Ishikawa (cell line): ENCODE measurements around the gene NSMF.

ENCODE experiments used
- CEBPB ChIP-seq: IDR thresholded peaks from 2 replicates; pipeline ENCODE4 v1.6.1; 2012
- CREB1 ChIP-seq: IDR thresholded peaks from 2 replicates; pipeline ENCODE4 v1.6.1; 2012; ENCODE audit warnings: low read depth
- EGR1 ChIP-seq: IDR thresholded peaks from 2 replicates; pipeline ENCODE4 v1.6.1; 2012
- EP300 ChIP-seq: IDR thresholded peaks from 2 replicates; pipeline ENCODE4 v1.6.1; 2012; ENCODE audit warnings: borderline replicate concordance
- FOXM1 ChIP-seq: IDR thresholded peaks from 2 replicates; pipeline ENCODE4 v1.6.1; 2012; ENCODE audit warnings: low read depth, borderline replicate concordance
- NFIC ChIP-seq: IDR thresholded peaks from 2 replicates; pipeline ENCODE4 v1.6.1; 2012
- RAD21 ChIP-seq: IDR thresholded peaks from 2 replicates; pipeline ENCODE4 v1.6.1; 2012; ENCODE audit warnings: low read depth
- TAF1 ChIP-seq: IDR thresholded peaks from 2 replicates; pipeline ENCODE4 v1.6.1; 2012; ENCODE audit warnings: low read depth, mild to moderate bottlenecking
- TCF12 ChIP-seq: IDR thresholded peaks from 2 replicates; pipeline ENCODE4 v1.6.1; 2012; ENCODE audit warnings: low read depth
- TEAD4 ChIP-seq: IDR thresholded peaks from 2 replicates; pipeline ENCODE4 v1.6.1; 2012
- YY1 ChIP-seq: IDR thresholded peaks from 2 replicates; pipeline ENCODE4 v1.6.1; 2012; ENCODE audit warnings: low read depth
- ZBTB7A ChIP-seq: IDR thresholded peaks from 2 replicates; pipeline ENCODE4 v1.6.1; 2012; ENCODE audit warnings: low read depth
- TF ChIP-seq, protein P1 (sequence below): IDR thresholded peaks from 2 replicates; pipeline ENCODE4 v1.6.1; 2012
- TF ChIP-seq, protein P2 (sequence below): IDR thresholded peaks from 2 replicates; pipeline ENCODE4 v1.6.1; 2012
- TF ChIP-seq, protein P3 (sequence below): IDR thresholded peaks from 2 replicates; pipeline ENCODE4 v1.6.1; 2012; ENCODE audit warnings: low read depth, mild to moderate bottlenecking

Gene NSMF

DNA sequence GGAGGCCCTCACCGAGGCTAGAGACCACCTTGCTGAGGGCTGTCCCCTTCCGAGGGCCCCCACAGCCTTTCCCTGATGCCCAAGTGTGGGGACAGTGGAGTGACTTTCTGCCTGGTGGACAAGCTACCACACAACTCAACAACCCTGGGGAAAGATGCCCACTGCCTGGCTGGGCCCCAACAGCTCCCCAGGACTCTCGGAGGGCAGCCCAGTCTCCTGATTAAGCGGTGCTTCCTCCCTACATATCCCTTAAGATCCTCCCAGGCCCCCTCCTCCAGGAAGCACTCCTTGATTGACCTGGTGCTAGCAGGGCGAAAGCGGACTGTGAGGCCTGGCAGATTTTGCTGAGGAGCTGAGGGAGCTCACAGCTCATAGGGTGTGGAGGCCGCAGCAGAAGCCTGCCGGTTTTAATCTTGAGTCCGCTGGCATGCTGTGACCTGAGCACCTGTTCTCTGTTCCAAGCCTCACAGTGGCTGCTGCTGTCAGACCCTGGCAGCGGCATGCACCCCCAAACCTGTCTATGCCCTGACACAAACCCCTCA, 2.2 kb downstream of the NSMF start:
- no peak for TF ChIP-seq CEBPB
- TF ChIP-seq EP300 = no peak
- no peak for TF ChIP-seq RAD21
- TF ChIP-seq, protein P1, sequence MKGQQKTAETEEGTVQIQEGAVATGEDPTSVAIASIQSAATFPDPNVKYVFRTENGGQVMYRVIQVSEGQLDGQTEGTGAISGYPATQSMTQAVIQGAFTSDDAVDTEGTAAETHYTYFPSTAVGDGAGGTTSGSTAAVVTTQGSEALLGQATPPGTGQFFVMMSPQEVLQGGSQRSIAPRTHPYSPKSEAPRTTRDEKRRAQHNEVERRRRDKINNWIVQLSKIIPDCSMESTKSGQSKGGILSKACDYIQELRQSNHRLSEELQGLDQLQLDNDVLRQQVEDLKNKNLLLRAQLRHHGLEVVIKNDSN = no peak
- TF ChIP-seq FOXM1 = no peak
- TF ChIP-seq, protein P2, sequence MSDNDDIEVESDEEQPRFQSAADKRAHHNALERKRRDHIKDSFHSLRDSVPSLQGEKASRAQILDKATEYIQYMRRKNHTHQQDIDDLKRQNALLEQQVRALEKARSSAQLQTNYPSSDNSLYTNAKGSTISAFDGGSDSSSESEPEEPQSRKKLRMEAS = no peak
- no peak for TF ChIP-seq CREB1
- TF ChIP-seq ZBTB7A = no peak
- TF ChIP-seq TEAD4 = no peak
- TF ChIP-seq YY1 = no peak
- TF ChIP-seq, protein P3, sequence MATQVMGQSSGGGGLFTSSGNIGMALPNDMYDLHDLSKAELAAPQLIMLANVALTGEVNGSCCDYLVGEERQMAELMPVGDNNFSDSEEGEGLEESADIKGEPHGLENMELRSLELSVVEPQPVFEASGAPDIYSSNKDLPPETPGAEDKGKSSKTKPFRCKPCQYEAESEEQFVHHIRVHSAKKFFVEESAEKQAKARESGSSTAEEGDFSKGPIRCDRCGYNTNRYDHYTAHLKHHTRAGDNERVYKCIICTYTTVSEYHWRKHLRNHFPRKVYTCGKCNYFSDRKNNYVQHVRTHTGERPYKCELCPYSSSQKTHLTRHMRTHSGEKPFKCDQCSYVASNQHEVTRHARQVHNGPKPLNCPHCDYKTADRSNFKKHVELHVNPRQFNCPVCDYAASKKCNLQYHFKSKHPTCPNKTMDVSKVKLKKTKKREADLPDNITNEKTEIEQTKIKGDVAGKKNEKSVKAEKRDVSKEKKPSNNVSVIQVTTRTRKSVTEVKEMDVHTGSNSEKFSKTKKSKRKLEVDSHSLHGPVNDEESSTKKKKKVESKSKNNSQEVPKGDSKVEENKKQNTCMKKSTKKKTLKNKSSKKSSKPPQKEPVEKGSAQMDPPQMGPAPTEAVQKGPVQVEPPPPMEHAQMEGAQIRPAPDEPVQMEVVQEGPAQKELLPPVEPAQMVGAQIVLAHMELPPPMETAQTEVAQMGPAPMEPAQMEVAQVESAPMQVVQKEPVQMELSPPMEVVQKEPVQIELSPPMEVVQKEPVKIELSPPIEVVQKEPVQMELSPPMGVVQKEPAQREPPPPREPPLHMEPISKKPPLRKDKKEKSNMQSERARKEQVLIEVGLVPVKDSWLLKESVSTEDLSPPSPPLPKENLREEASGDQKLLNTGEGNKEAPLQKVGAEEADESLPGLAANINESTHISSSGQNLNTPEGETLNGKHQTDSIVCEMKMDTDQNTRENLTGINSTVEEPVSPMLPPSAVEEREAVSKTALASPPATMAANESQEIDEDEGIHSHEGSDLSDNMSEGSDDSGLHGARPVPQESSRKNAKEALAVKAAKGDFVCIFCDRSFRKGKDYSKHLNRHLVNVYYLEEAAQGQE = no peak
- no peak for TF ChIP-seq TCF12
- no peak for TF ChIP-seq NFIC
- TF ChIP-seq EGR1 = no peak
- no peak for TF ChIP-seq TAF1

DNA sequence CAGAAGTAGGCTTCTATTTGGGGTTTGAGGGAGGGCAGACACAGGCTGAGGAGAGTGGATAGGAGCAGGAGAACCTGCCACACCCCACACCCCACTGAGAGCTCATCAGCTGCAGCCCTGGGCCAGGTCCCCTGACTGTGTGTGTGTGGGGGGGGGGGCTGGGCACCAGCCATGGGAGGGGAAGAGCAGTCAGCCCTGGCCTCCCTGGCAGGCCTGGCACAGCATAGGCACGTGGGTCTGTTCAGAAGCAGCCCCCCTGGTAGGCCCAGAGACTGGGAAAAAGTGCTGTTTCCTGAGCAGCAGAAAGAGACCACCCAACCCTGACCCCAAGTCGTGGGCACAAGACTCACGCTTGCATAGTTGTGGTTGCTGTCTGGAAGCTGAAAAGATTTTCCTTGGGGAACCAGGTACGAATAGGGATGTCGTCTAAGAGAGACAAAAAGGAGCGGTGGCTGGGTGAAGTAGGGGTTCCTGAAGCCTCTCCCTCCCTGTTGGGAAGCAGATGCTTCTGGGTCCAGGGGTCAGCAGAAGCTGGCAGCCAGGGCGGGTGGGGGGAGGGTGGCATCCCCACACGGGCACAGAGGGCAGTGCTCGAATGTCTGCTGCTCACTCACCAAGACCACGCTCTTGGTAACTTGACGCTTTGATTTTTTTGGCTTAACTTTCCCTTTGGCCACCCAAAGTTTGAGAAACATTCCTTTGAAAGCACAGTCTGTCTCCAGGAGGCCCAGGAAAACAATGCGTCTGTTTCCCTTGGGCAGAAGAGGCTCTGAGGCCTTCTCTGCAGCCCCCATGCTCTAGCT, 2.9 kb downstream of the NSMF start:
- TF ChIP-seq TAF1 (no peak), TEAD4 (peak; percentile 42; the same call in 1 of the 2 replicates), FOXM1 (no peak), YY1 (no peak), EGR1 (no peak), NFIC (peak; percentile 26; the same call in 1 of the 2 replicates)
- TF ChIP-seq, protein P1 = no peak

DNA sequence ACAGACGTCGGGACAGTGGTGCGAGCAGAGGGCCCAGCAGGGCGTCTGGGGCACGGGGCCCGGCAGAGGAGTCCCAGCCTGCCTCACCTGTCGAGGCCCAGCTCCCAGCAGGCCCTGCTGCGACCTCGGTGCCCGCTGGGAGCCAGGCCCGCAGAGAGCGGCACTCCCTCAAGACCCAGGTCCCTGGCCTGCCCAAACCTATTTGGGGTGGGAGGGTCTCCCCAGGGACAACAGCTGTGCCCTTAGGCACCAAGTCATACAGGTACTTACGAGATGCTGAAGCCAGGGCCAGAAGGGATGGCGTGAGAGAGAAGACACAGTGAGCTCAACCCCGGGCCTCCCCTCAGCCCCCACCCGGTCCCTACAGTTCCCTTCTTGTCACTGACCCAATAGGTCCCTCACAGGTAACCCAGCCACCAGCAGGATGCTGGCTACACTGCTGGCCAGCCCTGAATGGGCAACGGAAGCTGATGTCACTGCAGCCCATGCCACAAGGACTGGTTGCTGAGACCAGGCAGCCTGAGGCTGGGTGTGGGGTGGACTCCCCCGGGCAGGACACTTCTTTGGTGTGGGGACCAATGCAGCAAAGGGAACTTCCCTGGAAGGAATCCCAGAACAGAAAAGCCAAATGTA, 3.7 kb downstream of the NSMF start:
- TF ChIP-seq TAF1 = no peak
- no peak for TF ChIP-seq ZBTB7A
- no peak for TF ChIP-seq CREB1
- TF ChIP-seq, protein P3 = no peak
- TF ChIP-seq, protein P1 = no peak
- TF ChIP-seq, protein P2 = no peak
- no peak for TF ChIP-seq FOXM1
- TF ChIP-seq TEAD4 = no peak
- TF ChIP-seq CEBPB = no peak
- no peak for TF ChIP-seq EGR1
- no peak for TF ChIP-seq YY1
- TF ChIP-seq EP300 = no peak
- no peak for TF ChIP-seq TCF12
- TF ChIP-seq NFIC = no peak
- TF ChIP-seq RAD21 = no peak

DNA sequence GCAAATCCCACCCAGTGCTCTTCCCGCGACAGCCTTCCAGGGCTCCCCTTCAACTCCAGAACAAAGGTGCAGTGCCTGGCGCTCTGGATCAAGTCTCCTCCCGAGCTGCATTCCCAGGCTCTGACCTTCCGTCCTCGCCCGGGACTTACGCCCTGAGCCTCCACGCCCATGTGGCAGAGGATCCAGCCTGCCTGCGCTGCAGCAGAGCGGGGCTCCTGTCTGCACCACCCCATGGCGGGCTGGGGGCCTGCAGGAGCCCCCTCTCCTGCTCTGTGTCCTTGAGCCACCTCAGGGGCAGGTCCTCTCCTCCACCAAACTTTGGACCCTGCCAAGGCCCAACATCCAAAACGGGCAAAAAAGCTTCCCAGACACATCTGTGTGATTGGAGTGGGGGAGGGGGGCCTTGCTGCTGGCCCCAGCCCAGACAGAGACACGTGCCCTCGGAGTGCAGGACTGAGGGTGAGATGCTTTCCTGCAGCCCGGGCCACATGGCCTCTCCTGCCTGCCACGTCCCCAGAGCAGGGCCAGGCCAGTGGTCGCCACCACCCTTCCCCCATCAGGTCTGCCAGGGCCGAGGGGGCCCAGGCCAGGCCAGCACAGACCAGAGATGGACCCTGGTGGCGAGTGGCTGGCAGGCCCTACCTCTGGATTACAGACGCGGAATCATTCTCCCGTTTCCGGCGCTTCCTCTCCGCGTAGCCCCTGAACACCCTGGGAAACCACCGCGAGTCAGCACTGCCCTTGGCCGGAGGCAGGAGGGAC, 4.4 kb downstream of the NSMF start:
- TF ChIP-seq CREB1 (no peak), ZBTB7A (0 out of 2 replicates have a peak, but pooled peaks have one; percentile 2), EP300 (no peak), NFIC (no peak; the same call in 1 of the 2 replicates), RAD21 (no peak), YY1 (no peak), EGR1 (no peak), TAF1 (no peak), FOXM1 (no peak)
